Fibroblast of lung (primary cell): ENCODE measurements around the gene MIOS.

Experiments used
- EZH2 ChIP-seq: IDR thresholded peaks from 2 replicates; pipeline ENCODE4 v1.5.1; 2012; ENCODE audit warnings: low read length, control low read depth, mild to moderate bottlenecking; ENCODE audit errors: missing control alignments
- TF ChIP-seq, protein P1 (sequence below), 2 donors: IDR thresholded peaks in 1 of 2; conservative IDR thresholded peaks in 1 of 2; 1 replicate in 1 of 2; 2 replicates in 1 of 2; pipeline ENCODE4 v1.5.1; 2011 to 2012; ENCODE audit warnings: low read length in 2 of 2, control low read depth in 1 of 2, inconsistent platforms in 1 of 2, low read depth in 1 of 2, mild to moderate bottlenecking in 1 of 2

GRCh38 chr7:7640221-7641128 is 73.8 kb downstream of the MIOS start, which contains the start of gene UMAD1:
- TF ChIP-seq, protein P1, sequence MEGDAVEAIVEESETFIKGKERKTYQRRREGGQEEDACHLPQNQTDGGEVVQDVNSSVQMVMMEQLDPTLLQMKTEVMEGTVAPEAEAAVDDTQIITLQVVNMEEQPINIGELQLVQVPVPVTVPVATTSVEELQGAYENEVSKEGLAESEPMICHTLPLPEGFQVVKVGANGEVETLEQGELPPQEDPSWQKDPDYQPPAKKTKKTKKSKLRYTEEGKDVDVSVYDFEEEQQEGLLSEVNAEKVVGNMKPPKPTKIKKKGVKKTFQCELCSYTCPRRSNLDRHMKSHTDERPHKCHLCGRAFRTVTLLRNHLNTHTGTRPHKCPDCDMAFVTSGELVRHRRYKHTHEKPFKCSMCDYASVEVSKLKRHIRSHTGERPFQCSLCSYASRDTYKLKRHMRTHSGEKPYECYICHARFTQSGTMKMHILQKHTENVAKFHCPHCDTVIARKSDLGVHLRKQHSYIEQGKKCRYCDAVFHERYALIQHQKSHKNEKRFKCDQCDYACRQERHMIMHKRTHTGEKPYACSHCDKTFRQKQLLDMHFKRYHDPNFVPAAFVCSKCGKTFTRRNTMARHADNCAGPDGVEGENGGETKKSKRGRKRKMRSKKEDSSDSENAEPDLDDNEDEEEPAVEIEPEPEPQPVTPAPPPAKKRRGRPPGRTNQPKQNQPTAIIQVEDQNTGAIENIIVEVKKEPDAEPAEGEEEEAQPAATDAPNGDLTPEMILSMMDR (conservative IDR thresholded peaks at IDR 0.05 in 1 of 2, IDR thresholded peaks at IDR 0.05 in 1 of 2; ENCODE audit: low read depth in 1 of 2, low read length in 2 of 2) = no peak
- TF ChIP-seq EZH2 = no peak
